MG63 (cell line): ENCODE results near the gene ARL5A. TPM values are rescaled to one million over a fixed set of nuclear protein-coding genes. Genes with fewer than 3 reads are reported as not detected.

Experiments used
- DNase-seq: peaks from one replicate; pipeline ENCODE4 v3.0.0-alpha.2; 2020
- H3K27me3 ChIP-seq: fragments of 250-450 bp; sonication (Bioruptor Pico); 2 replicates; pipeline ENCODE4 v1.5.1; 2020; ENCODE audit warnings: mild to moderate bottlenecking, moderate library complexity
- H3K36me3 ChIP-seq: fragments of 250-450 bp; sonication (Bioruptor Pico); 2 replicates; pipeline ENCODE4 v1.5.1; 2020; ENCODE audit warnings: mild to moderate bottlenecking, moderate library complexity
- H3K4me3 ChIP-seq: fragments of 250-450 bp; sonication (Bioruptor Pico); 2 replicates; pipeline ENCODE4 v1.5.1; 2020; ENCODE audit warnings: mild to moderate bottlenecking, moderate library complexity
- H3K9me3 ChIP-seq: fragments of 250-450 bp; sonication (Bioruptor Pico); 2 replicates; pipeline ENCODE4 v1.5.1; 2020; ENCODE audit warnings: mild to moderate bottlenecking, moderate library complexity
- total RNA-seq: library from RNA; depleted of rRNA; stranded (reverse); fragments of >200 nt; shearing (Covaris generic); gene quantifications from 2 replicates; pipeline ENCODE4 v1.2.3, GENCODE V29; 2014; ENCODE audit warnings: low replicate concordance

Gene ARL5A
- total RNA-seq, 1 experiment from 2014 or later: 36.8 TPM

DNA sequence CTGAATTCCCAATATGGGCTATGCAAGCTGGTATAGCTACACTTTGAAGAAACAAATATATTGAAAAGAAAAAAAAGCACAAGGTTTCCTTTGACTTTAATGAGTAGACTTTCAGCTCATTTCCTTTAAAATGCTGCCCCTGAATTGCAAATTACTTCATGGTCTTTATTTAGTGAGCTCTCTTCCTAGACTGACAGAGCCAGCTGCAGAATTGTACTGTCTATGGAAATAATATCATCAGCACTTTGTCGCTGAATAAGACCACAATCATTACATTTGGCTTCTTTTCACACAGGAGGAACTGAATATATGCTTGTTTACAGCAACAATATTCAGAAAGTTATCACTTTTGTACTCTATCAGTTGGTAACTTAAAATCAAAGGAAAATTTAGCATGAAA lies 41.7 kb downstream of the ARL5A start:
- no peak for DNase-seq
- H3K27me3 ChIP-seq: no peaks in the 10 kb centered on the region
- H3K36me3 ChIP-seq: peaks cover 4% of the 10 kb centered on the region
- no peaks in the 10 kb centered on the region for H3K9me3 ChIP-seq
- no peak overlapping the region for H3K4me3 ChIP-seq

DNA sequence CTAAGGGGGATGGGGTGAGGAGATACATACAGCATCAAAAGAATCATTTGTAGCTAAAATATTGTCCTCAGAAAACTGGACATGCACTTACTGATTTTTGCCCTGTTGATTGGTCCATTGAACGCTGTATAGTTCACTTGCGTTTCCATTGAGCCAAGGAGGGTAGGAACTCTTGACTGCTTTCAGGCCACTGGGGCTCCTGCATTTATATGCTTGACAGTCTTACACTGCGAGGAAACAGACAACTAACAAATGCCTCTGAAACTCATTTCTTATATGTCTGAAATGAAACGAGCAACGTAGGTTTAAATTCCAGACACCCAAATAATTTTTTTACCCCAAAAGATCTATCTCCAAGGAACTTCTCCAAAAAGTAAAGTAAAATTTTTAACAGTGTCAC lies 42.1 kb downstream of the ARL5A start:
- H3K4me3 ChIP-seq: no peak overlapping the region
- DNase-seq: no peak

DNA sequence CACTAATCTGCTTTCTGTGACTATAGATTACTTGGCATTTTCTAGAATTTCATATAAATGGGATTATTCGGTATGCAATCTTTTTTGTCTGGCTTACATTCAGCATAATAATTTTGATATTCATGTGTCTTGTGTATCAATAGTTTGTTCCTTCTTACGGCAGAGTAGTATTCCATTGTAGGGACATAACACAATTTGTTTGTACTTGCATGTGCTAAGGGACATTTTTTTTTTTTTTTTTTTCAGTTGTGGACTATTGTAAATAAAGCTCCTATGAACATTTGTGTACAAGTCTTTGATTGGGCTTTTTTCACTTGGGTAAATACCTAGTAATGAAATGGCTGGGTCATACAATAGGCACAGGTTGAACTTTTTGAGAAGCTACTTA lies 45.1 kb downstream of the ARL5A start:
- H3K36me3 ChIP-seq: peaks cover 7% of the 10 kb centered on the region
- DNase-seq: no peak
- no peaks in the 10 kb centered on the region for H3K9me3 ChIP-seq
- H3K27me3 ChIP-seq: no peaks in the 10 kb centered on the region
- H3K4me3 ChIP-seq: no peak overlapping the region

More for the DNA sequence above, 42.1 kb downstream of the ARL5A start:
- H3K9me3 ChIP-seq: no peaks in the 10 kb centered on the region
- peaks cover 6% of the 10 kb centered on the region for H3K36me3 ChIP-seq
- H3K27me3 ChIP-seq: no peaks in the 10 kb centered on the region

DNA sequence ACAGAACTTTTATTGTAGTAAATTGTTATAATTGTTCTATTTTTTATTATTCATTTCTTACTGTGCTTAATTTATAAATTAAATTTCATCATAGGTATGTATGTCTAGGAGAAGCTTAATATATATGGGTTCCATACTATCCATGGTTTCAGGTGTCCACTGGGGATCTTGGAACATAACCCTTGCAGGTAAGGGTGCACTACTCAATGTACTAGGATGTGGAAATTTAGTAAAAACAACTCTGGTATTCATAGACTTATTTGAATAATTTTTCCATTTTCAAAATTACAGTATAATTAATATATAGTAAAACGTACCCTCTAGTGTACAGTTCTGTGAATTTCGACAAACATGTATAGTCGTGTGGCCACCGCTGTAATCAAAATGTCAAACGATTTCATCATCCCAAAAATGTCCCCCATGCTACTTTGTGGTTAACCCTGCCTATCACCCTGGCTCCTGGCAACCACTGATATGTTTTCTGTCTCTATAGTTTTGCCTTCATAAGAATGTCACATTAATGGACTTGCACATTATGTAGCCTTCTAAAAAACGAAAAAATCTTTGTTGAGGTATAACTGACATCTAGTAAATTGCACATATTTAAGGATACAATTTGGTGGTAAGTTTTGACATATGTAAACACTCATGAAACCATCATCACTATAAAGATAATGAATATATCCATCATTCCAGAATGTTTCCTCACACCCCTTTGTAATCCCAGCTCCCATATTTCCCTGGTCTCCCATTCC lies 45.7 kb downstream of the ARL5A start:
- DNase-seq: no peak
- H3K27me3 ChIP-seq: no peaks in the 10 kb centered on the region
- H3K9me3 ChIP-seq: no peaks in the 10 kb centered on the region
- H3K36me3 ChIP-seq: peaks cover 7% of the 10 kb centered on the region
- H3K4me3 ChIP-seq: no peak overlapping the region

DNA sequence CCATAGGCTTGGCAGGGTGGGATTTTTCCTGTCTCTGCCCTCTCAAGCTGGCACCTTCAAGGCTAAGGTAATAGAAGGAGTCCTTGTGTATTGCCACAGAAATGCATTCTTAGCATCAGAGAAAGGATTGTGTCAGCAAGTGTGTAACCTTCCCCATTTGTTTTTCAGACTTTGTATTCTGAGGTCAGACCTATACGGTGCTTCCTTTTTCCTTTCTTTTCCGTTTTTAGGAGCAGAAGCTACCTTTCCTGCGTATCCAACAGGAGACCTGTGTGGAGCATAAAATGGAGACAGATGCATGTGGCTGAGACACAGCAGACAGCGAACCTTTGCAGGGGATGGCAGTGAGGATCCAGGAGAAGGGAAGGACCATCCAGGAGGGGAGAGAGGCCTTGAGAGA lies 46.6 kb downstream of the ARL5A start:
- peaks cover 8% of the 10 kb centered on the region for H3K36me3 ChIP-seq
- no peak for DNase-seq
- H3K9me3 ChIP-seq: no peaks in the 10 kb centered on the region
- H3K4me3 ChIP-seq: no peak overlapping the region
- no peaks in the 10 kb centered on the region for H3K27me3 ChIP-seq

DNA sequence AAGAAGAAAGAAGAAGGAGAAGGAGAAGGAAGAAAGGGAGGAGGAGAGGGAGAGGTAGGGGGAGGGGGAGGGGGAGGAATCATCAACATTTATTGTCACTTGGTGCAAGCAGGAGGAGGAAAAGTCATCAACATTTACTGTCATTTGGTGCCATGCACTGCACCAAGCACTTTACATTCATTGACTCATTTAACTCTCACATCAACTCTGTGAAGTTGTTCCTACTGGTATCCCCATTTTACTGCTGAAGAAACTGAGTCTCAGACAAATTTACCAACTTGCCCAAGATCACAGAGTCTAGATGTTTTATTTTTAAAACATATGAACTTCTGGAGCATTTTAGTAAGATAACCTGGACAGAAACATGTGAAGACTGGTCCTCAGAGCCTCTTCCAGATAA lies 47.3 kb downstream of the ARL5A start:
- no peak for DNase-seq
- Histone ChIP-seq H3K27me3 (no peaks in the 10 kb centered on the region), H3K4me3 (no peak overlapping the region), H3K36me3 (peaks cover 6% of the 10 kb centered on the region), H3K9me3 (no peaks in the 10 kb centered on the region)

DNA sequence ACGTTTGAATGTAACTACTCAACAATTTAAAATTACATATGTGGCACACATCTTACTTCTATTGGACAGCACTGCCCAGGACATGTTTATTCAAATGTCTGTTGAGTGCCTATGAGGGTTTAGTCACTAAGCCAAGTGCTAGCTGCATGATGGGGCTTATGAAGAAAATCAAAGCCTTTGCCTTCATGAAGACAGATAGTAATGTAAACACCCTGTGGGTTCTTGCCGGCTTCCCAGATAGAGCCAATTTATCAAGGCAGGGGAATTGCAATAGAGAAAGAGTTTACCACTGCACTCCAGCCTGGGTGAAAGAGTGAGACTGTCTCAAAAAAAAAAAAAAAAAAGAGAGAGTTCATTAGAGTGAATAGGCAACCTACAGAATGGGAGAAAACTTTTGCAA lies 50.3 kb downstream of the ARL5A start:
- no peak for DNase-seq
- Histone ChIP-seq H3K9me3 (no peaks in the 10 kb centered on the region), H3K4me3 (no peak overlapping the region), H3K36me3 (peaks cover 6% of the 10 kb centered on the region), H3K27me3 (no peaks in the 10 kb centered on the region)

DNA sequence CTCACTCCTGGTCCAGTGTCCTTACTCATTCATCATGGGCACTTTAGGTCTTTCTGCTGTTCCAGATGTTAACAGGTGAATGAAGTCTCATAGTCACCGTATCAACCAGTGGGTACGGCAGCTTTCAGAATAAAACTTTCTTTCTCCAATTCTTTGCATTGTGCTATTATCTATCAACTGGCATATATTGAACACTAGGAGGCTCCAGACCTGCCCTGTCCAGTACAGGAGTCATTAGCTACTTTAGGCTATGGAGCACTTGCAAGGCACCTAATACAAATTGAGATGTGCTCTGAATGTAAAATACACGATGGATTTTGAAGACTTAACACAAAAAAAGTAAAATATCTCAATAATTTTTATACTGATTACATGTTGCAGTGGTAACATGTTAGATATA lies 50.7 kb downstream of the ARL5A start:
- no peak for DNase-seq
- H3K4me3 ChIP-seq: no peak overlapping the region
- no peaks in the 10 kb centered on the region for H3K9me3 ChIP-seq

DNA sequence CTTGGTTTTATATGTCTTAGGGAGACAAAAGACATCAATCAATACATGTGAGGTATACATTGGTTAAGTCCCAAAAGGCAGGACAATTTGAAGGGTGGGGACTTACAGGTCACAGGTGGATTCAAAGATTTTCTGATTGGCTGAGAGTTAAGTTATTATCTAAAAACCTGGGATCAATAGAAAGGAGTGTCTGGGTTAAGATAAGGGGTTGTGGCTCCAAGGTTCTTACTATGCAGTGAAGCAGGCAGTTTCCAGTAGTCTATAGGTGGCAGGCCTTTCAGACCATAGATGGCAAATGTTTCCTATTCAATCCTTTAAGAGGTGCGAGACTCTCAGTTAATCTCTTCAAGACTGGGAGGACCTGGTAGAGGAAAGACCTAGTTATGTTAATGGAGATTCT lies 51.9 kb downstream of the ARL5A start:
- DNase-seq: no peak
- no peaks in the 10 kb centered on the region for H3K9me3 ChIP-seq
- no peaks in the 10 kb centered on the region for H3K27me3 ChIP-seq
- H3K4me3 ChIP-seq: no peak overlapping the region
- peaks cover 6% of the 10 kb centered on the region for H3K36me3 ChIP-seq

More for the DNA sequence above, 50.7 kb downstream of the ARL5A start:
- Histone ChIP-seq H3K27me3 (no peaks in the 10 kb centered on the region), H3K36me3 (peaks cover 6% of the 10 kb centered on the region)

DNA sequence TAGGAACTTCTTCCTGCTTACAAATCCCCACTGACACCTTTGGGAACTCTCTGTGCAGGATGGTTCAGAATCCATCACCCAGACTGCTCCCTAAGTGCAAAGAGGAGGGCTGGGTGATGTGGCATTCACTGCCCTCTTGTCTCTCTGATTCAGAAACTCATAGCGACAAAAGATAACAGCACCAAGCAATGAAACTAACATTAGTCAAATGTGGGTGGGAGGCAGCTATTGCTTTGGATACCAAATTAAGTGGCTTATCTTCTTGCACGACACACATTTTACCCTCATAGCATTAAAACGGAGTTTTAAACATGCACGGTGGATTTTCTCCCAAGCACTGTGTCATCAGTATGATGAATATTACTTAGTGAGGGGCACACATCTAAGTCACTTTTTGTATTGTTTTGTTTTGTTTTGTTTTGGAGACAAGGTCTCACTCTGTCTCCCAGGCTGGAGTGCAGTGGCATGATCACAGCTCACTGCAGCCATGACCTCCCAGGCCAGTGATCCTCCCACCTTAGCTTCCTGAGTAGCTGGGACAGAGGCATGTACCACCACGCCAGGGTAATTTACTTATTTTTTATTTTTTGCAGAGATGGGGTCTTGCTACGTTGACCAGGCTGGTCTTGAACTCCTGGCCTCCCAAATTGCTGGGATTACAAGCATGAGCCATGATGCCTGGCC lies 53.0 kb downstream of the ARL5A start:
- DNase-seq: no peak
- Histone ChIP-seq H3K27me3 (no peaks in the 10 kb centered on the region), H3K36me3 (peaks cover 3% of the 10 kb centered on the region), H3K4me3 (no peak overlapping the region), H3K9me3 (no peaks in the 10 kb centered on the region)

DNA sequence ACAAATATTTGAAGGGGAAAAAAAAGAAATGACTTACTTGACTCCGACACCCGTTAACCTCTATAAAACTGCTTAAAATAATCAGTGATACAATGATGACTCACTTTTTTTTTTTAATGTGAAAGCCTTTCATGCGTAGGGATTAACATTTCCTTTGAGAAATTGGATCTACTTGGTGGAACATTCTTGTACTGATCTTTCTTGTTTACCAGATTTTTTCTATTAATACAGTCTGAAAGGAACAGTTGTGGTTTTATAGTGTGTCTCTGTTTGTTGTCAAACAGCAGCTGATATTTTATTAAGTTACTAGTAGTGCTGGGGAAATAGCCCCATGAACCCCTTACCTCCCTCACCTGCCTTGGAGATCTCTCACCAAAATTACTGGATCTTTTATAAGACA lies 53.7 kb downstream of the ARL5A start:
- peaks cover 3% of the 10 kb centered on the region for H3K36me3 ChIP-seq
- H3K4me3 ChIP-seq: no peak overlapping the region
- no peaks in the 10 kb centered on the region for H3K9me3 ChIP-seq
- no peaks in the 10 kb centered on the region for H3K27me3 ChIP-seq
- DNase-seq: no peak

DNA sequence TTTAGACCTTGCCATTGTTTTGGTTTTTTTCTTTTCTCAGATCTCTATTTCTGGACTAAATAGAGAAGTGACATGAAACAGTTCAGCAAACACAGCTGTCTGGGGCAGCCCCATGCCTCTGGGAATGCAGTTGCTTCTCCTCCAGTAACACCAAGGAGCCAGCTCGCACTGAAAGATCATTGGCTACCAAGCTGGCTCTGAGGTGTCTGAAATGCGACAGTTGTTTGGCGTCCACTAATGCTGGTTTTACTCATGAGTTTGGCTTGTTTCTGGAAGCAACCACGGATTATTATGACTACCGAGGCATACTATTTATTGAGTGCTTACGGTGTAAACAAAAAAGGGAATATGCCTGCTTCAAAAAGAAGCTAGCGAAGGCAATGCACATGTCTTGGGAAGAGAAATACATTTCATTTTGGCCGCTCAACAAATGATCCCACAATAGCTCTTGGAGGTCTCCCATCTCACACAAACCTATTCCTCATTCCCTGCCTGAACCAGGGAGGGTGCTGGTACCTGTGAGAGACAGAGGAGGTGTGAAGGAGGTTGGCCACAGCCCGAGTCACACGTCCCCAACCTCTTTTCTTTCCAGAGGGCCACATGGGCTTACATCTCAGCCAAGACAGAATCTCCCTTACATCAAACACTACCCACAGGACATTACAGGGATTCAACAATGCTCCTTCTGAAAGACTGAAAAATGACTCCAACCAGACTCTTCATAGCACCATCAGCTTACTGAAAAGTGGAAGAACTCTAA lies 56.4 kb downstream of the ARL5A start:
- Histone ChIP-seq H3K4me3 (no peak overlapping the region), H3K36me3 (peaks cover 3% of the 10 kb centered on the region), H3K27me3 (no peaks in the 10 kb centered on the region), H3K9me3 (no peaks in the 10 kb centered on the region)
- DNase-seq: peak; percentile 80

DNA sequence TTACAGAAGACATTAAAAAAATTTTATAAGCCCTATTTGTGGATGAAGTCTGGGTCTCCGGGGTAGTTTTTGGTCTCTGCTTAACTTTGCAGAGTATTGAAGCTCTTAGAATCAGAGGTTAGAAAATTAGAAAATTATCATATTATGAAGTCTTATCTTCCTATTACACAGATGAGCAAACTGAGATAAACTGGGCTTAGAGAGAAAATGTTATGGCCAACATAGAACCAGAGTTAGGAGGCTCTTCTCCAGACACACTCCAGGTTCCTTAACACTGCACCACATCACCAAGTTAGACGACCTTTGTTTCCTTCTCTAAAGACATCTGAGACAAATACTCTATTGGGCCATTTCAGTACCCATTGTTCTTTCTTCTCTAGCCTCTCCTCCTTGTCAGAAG lies 57.2 kb downstream of the ARL5A start:
- no peak overlapping the region for H3K4me3 ChIP-seq
- no peaks in the 10 kb centered on the region for H3K9me3 ChIP-seq
- no peaks in the 10 kb centered on the region; the same call in 1 of the 2 replicates for H3K36me3 ChIP-seq
- no peak for DNase-seq
- H3K27me3 ChIP-seq: no peaks in the 10 kb centered on the region

DNA sequence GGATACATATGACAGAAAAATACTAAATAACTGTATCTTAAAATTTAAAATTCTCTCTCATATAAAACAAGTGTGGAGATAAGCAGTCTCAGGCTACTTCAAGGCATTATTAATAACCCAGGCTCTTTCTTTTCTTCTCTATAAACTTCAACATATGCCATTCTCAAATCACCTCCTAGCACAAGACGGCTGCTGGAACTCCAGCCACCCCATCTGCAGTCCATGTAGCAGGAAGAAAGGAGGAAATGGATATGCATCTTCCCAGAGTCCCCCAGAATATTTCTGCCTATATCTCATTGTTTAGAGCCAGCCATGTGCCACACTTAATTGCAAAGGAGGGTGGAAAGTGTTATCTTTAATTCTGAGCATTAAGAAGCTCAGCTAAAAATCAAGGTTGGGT lies 58.6 kb downstream of the ARL5A start:
- no peaks in the 10 kb centered on the region for H3K36me3 ChIP-seq
- no peak overlapping the region for H3K4me3 ChIP-seq
- H3K9me3 ChIP-seq: no peaks in the 10 kb centered on the region
- H3K27me3 ChIP-seq: no peaks in the 10 kb centered on the region
- no peak for DNase-seq

DNA sequence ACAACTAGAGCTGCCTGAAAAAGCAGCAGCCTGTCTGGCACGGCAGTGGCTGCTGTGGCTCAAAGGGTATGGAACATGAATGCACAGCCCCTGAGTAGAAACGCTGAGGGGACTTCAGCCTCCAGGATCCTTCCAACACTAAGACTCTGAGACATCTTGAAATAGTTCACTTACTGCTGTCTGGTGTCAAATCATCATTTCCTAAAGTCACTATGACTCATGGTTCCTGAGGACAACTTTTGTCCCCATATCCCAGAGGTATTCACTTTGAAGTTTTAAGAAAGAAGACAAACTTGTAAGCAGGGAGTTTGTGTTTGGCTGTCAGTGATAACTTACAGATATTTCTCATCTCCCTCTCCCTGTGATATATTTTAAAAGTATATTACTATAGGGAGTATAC lies 60.7 kb downstream of the ARL5A start:
- H3K9me3 ChIP-seq: no peaks in the 10 kb centered on the region
- H3K36me3 ChIP-seq: no peaks in the 10 kb centered on the region
- no peaks in the 10 kb centered on the region for H3K27me3 ChIP-seq
- no peak overlapping the region for H3K4me3 ChIP-seq
- no peak for DNase-seq

DNA sequence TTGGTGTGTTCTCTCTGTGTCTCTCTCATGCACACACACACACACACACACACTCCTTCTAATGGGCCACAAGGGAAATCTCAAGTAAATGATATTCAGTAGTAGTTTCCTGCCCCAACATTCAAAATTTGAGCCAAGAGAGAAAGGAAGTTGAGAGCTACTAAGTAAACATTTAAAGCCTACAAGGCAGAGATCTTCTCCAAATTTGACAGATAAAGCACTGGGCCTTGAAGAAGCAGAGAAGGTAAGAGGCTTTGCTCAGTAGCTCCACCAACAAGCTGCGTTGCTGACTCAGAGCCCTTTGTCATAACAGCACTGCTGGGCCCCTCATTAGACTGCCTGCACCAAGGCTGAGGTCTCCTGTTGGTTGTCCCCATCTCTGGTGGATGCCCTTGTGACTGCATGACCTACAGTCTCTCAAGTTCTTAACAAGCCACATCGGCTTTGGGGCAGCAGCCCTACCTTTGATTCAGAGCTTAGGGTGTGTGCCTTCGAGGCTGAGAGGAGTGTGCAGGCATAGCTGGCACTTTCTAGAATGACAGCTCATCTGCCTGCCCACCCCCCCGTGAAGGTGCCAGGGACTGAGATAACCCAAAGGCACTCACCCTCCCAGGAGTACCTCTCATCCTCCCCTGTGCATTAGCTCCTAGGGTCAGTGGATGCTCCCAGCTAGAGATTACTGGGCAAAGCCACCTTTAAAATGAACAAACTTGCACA lies 61.6 kb downstream of the ARL5A start:
- Histone ChIP-seq H3K4me3 (no peak overlapping the region), H3K36me3 (no peaks in the 10 kb centered on the region), H3K27me3 (no peaks in the 10 kb centered on the region), H3K9me3 (no peaks in the 10 kb centered on the region)
- no peak for DNase-seq
